Liver (tissue), 9 donors: ENCODE data around the gene OSTN. TPM values are rescaled to one million over a fixed set of nuclear protein-coding genes. Genes with fewer than 3 reads are reported as not detected.

Source experiments
- DNase-seq: peaks from one replicate; pipeline ENCODE4 v3.0.0-alpha.2; 2017; ENCODE audit warnings: low spot score
- H3K27ac ChIP-seq, 2 donors: one replicate each; pipeline ENCODE4 v1.7.0; 2013; ENCODE audit warnings: inconsistent platforms in 2 of 2, low read length in 2 of 2, control low read depth in 1 of 2, low read depth in 1 of 2, mild to moderate bottlenecking in 1 of 2
- H3K27me3 ChIP-seq, 4 donors: one replicate each; pipeline versions ENCODE4 v1.6.1 to v1.7.0; 2013; ENCODE audit warnings: low read length in 3 of 4, inconsistent platforms in 1 of 4, mild to moderate bottlenecking in 1 of 4, moderate library complexity in 1 of 4; ENCODE audit not compliant: control insufficient read depth in 4 of 4, insufficient read depth in 4 of 4
- H3K36me3 ChIP-seq, 4 donors: one replicate each; pipeline versions ENCODE4 v1.6.1 to v1.7.0; 2013; ENCODE audit warnings: low read length in 3 of 4, mild to moderate bottlenecking in 3 of 4, low read depth in 1 of 4, moderate library complexity in 1 of 4; ENCODE audit not compliant: control insufficient read depth in 4 of 4, insufficient read depth in 3 of 4
- H3K4me1 ChIP-seq, 4 donors: one replicate each; pipeline versions ENCODE4 v1.6.1 to v1.7.0; 2013; ENCODE audit warnings: low read length in 3 of 4, mild to moderate bottlenecking in 3 of 4, moderate library complexity in 1 of 4; ENCODE audit not compliant: control insufficient read depth in 4 of 4, insufficient read depth in 4 of 4
- H3K4me3 ChIP-seq, 3 donors: one replicate each; pipeline versions ENCODE4 v1.6.1 to v1.7.0; 2013; ENCODE audit warnings: low read length in 3 of 3, control low read depth in 1 of 3, low read depth in 1 of 3, mild to moderate bottlenecking in 1 of 3
- H3K9ac ChIP-seq, 2 donors: one replicate each; pipeline ENCODE4 v1.7.0; 2013; ENCODE audit warnings: low read length in 2 of 2, mild to moderate bottlenecking in 2 of 2, moderate library complexity in 2 of 2, control low read depth in 1 of 2, low read depth in 1 of 2
- H3K9me3 ChIP-seq, 4 donors: one replicate each; pipeline versions ENCODE4 v1.6.1 to v1.7.0; 2013; ENCODE audit warnings: low read length in 3 of 4; ENCODE audit not compliant: control insufficient read depth in 4 of 4
- ATF3 ChIP-seq: IDR thresholded peaks from 2 replicates; pipeline ENCODE4 v1.6.1; 2016; ENCODE audit warnings: antibody characterized with exemption
- CTCF ChIP-seq: fragments of 150-350 bp; IDR thresholded peaks from 2 replicates; pipeline ENCODE4 v1.5.1; 2017; ENCODE audit warnings: improper control_type of control experiment, low read depth, low read length; ENCODE audit not compliant: missing input control
- EGR1 ChIP-seq, 2 donors: IDR thresholded peaks; 2 replicates each; pipeline ENCODE4 v1.6.1; 2016 to 2018; ENCODE audit warnings: antibody characterized with exemption in 2 of 2, low read depth in 2 of 2
- FOXA1 ChIP-seq: IDR thresholded peaks from 2 replicates; pipeline ENCODE4 v1.6.1; 2016; ENCODE audit warnings: antibody characterized with exemption
- FOXA2 ChIP-seq: IDR thresholded peaks from 2 replicates; pipeline ENCODE4 v1.6.1; 2016; ENCODE audit warnings: antibody characterized with exemption
- GABPA ChIP-seq, 2 donors: IDR thresholded peaks in 1 of 2; conservative IDR thresholded peaks in 1 of 2; 2 replicates each; pipeline ENCODE4 v1.6.1; 2016; ENCODE audit warnings: antibody characterized with exemption in 2 of 2, mild to moderate bottlenecking in 1 of 2, moderate library complexity in 1 of 2
- HNF4A ChIP-seq, 2 donors: conservative IDR thresholded peaks; 2 replicates each; pipeline ENCODE4 v1.6.1; 2016; ENCODE audit warnings: antibody characterized with exemption in 2 of 2, mild to moderate bottlenecking in 2 of 2
- HNF4G ChIP-seq: IDR thresholded peaks from 2 replicates; pipeline ENCODE4 v1.6.1; 2016; ENCODE audit warnings: antibody characterized with exemption
- JUND ChIP-seq, 2 donors: IDR thresholded peaks; 2 replicates each; pipeline ENCODE4 v1.6.1; 2016; ENCODE audit warnings: antibody characterized with exemption in 2 of 2
- MAX ChIP-seq: IDR thresholded peaks from 2 replicates; pipeline ENCODE4 v1.6.1; 2016; ENCODE audit warnings: antibody characterized with exemption
- NR2F2 ChIP-seq: IDR thresholded peaks from 2 replicates; pipeline ENCODE4 v1.6.1; 2016; ENCODE audit warnings: antibody characterized with exemption
- RAD21 ChIP-seq, 2 donors: IDR thresholded peaks; 2 replicates each; pipeline ENCODE4 v1.6.1; 2016; ENCODE audit warnings: antibody characterized with exemption in 2 of 2, mild to moderate bottlenecking in 2 of 2
- REST ChIP-seq: IDR thresholded peaks from 2 replicates; pipeline ENCODE4 v1.6.1; 2016; ENCODE audit warnings: antibody characterized with exemption, mild to moderate bottlenecking
- RXRA ChIP-seq, 2 donors: IDR thresholded peaks; 2 replicates each; pipeline ENCODE4 v1.6.1; 2017 to 2018; ENCODE audit warnings: antibody characterized with exemption in 2 of 2, mild to moderate bottlenecking in 1 of 2
- SP1 ChIP-seq: IDR thresholded peaks from 2 replicates; pipeline ENCODE4 v1.6.1; 2018; ENCODE audit warnings: antibody characterized with exemption, mild to moderate bottlenecking
- TAF1 ChIP-seq: conservative IDR thresholded peaks from 2 replicates; pipeline ENCODE4 v1.6.1; 2016; ENCODE audit warnings: antibody characterized with exemption, mild to moderate bottlenecking
- YY1 ChIP-seq: IDR thresholded peaks from 2 replicates; pipeline ENCODE4 v1.6.1; 2016; ENCODE audit warnings: antibody characterized with exemption, mild to moderate bottlenecking
- WGBS: extraction: QIAGEN DNeasy Blood & Tissue Kit; methylation state at CpG from one replicate; pipeline ENCODE4 v1.1.7; 2013; 5-methylcytosine and 5-hydroxymethylcytosine counted together
- polyA plus RNA-seq, 2 donors: library from polyadenylated mRNA; stranded (reverse) in 1 of 2; unstranded in 1 of 2; fragments of 200-250 nt in 1 of 2; fragments of >200 nt in 1 of 2; fragmentation: Nextera tagmentation in 1 of 2; extraction: Ambion mirVana in 1 of 2; gene quantifications; one replicate each; pipeline versions ENCODE4 v1.2.1 to v1.2.3, GENCODE V29; 2013 to 2015
- total RNA-seq, 2 donors: library from RNA; depleted of rRNA; stranded (reverse); fragments of >200 nt; gene quantifications; one replicate each; pipeline ENCODE4 v1.2.3, GENCODE V29; 2014
- TF ChIP-seq, protein P1 (sequence below): IDR thresholded peaks from 2 replicates; pipeline ENCODE4 v1.6.1; 2016; ENCODE audit warnings: antibody characterized with exemption
- donor health status: healthy.
- donor health status: healthy.
- donor health status: healthy.
- donor health status: healthy.
- donor health status: healthy.

The OSTN gene
- total and polyA plus RNA-seq, 4 donors = not detected

GRCh38 chr3:191227541-191227940 lies 28.5 kb downstream of the OSTN start:
- Histone ChIP-seq H3K9me3 (no peaks in the 10 kb centered on the region), H3K36me3 (no peaks in the 10 kb centered on the region), H3K27me3 (no peaks in the 10 kb centered on the region), H3K9ac (no peak overlapping the region), H3K27ac (no peak overlapping the region), H3K4me3 (no peak overlapping the region), H3K4me1 (no peaks in the 10 kb centered on the region)
- no peak for DNase-seq
- TF ChIP-seq RXRA (IDR thresholded peaks at IDR 0.05) = no peak
- TF ChIP-seq, protein P1, sequence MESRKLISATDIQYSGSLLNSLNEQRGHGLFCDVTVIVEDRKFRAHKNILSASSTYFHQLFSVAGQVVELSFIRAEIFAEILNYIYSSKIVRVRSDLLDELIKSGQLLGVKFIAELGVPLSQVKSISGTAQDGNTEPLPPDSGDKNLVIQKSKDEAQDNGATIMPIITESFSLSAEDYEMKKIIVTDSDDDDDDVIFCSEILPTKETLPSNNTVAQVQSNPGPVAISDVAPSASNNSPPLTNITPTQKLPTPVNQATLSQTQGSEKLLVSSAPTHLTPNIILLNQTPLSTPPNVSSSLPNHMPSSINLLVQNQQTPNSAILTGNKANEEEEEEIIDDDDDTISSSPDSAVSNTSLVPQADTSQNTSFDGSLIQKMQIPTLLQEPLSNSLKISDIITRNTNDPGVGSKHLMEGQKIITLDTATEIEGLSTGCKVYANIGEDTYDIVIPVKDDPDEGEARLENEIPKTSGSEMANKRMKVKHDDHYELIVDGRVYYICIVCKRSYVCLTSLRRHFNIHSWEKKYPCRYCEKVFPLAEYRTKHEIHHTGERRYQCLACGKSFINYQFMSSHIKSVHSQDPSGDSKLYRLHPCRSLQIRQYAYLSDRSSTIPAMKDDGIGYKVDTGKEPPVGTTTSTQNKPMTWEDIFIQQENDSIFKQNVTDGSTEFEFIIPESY = no peak
- TF ChIP-seq EGR1 (IDR thresholded peaks at IDR 0.05; ENCODE audit: low read depth in 2 of 2) = no peak
- no peak for TF ChIP-seq ATF3
- no peak for TF ChIP-seq FOXA2
- TF ChIP-seq MAX = no peak
- no peak for TF ChIP-seq YY1
- no peak for TF ChIP-seq TAF1
- no peak for TF ChIP-seq REST
- TF ChIP-seq JUND (IDR thresholded peaks at IDR 0.05) = no peak
- no peak for TF ChIP-seq FOXA1
- TF ChIP-seq HNF4G = no peak
- TF ChIP-seq CTCF = no peak
- no peak for TF ChIP-seq SP1
- no peak for TF ChIP-seq HNF4A (conservative IDR thresholded peaks at IDR 0.05)
- TF ChIP-seq RAD21 (IDR thresholded peaks at IDR 0.05) = no peak
- TF ChIP-seq NR2F2 = no peak
- no peak for TF ChIP-seq GABPA (IDR thresholded peaks at IDR 0.05 in 1 of 2, conservative IDR thresholded peaks at IDR 0.05 in 1 of 2)
- WGBS = 84% methylated on average over 5 of the region's 5 CpGs
